Pericardium fibroblast (primary cell): Measurements from ENCODE around the gene NUMA1. TPM values are rescaled to one million over a fixed set of nuclear protein-coding genes. Genes with fewer than 3 reads are reported as not detected.

Experiments
- total RNA-seq: library from RNA; depleted of rRNA; stranded (reverse); fragments of >200 nt; gene quantifications from 2 replicates; pipeline ENCODE4 v1.2.3, GENCODE V29; 2015

NUMA1 gene
- total RNA-seq: 105 and 128 TPM in 2 replicates

GRCh38 chr11:72080326-72081183 is at the start of gene NUMA1, which contains the start of gene LRRC51:
NUMA1 (minus strand) TSS chr11:72080542; CDS start chr11:72035943, 44,599 bp downstream.
LRRC51 (plus strand) TSS chr11:72080850; CDS start chr11:72089084, 8,234 bp downstream.

GRCh38 chr11:72112143-72112977 is 32.0 kb upstream of the NUMA1 start, which contains the start of gene ANAPC15:
ANAPC15 (minus strand) TSS chr11:72112695; CDS start chr11:72111276, 1,419 bp downstream.

GRCh38 chr11:72105888-72106287 is 25.5 kb upstream of the NUMA1 start, which contains the start of gene TOMT:
TOMT (plus strand) TSS chr11:72105924; CDS start chr11:72105952, 28 bp downstream.

GRCh38 chr11:72102946-72103753 is 22.8 kb upstream of the NUMA1 start, which contains the start of gene LAMTOR1:
LAMTOR1 (minus strand) TSS chr11:72103297; CDS start chr11:72103224, 73 bp downstream.

GRCh38 chr11:71998649-71999310 is 81.6 kb downstream of the NUMA1 start, which contains the start of gene IL18BP:
IL18BP (plus strand) TSS chr11:71998909; CDS start chr11:71999985, 1,076 bp downstream.

Other genes with a start within 250 kb of the NUMA1 start
- gene DEFB108B, start 247.3 kb downstream of the NUMA1 start, total RNA-seq: not detected in 2 replicates
- gene DEFB131B, start 202.1 kb downstream of the NUMA1 start, total RNA-seq: not detected in 2 replicates
- 0.70 and 0.77 TPM in 2 replicates for gene XNDC1N, start 151.9 kb downstream of the NUMA1 start, total RNA-seq
- gene RNF121, start 151.5 kb downstream of the NUMA1 start, total RNA-seq: 17.4 and 19.3 TPM in 2 replicates
- 0.23 and 1.0 TPM in 2 replicates for gene IL18BP, start 81.6 kb downstream of the NUMA1 start, total RNA-seq
- 2.7 and 3.8 TPM in 2 replicates for gene LRRC51, start 308 bp upstream of the NUMA1 start, total RNA-seq
- 111 and 179 TPM in 2 replicates for gene LAMTOR1, start 22.8 kb upstream of the NUMA1 start, total RNA-seq
- not detected in 2 replicates for gene TOMT, start 25.4 kb upstream of the NUMA1 start, total RNA-seq
- gene ANAPC15, start 32.2 kb upstream of the NUMA1 start, total RNA-seq: 13.7 and 32.2 TPM in 2 replicates
- not detected in 2 replicates for gene FOLR3, start 55.2 kb upstream of the NUMA1 start, total RNA-seq
- 2.5 TPM in 1 of 2 replicates, not detected in the other for gene FOLR1, start 111.6 kb upstream of the NUMA1 start, total RNA-seq
- gene FOLR2, start 136.3 kb upstream of the NUMA1 start, total RNA-seq: not detected in 2 replicates
- 71.9 and 76.0 TPM in 2 replicates for gene INPPL1, start 144.2 kb upstream of the NUMA1 start, total RNA-seq
- gene PHOX2A, start 163.6 kb upstream of the NUMA1 start, total RNA-seq: not detected in 2 replicates